Measurements from ENCODE around the gene ECEL1. TPM values are rescaled to one million over a fixed set of nuclear protein-coding genes. Genes with fewer than 3 reads are reported as not detected.
"Not testable (repeated sequence)": the region's sequence is repeated elsewhere in the genome, so short reads cannot be mapped to it uniquely, and the experiment has no call there.

Gene ECEL1
- total RNA-seq, 2 donors from 2014 or later: 0.26 to 0.47 TPM

DNA sequence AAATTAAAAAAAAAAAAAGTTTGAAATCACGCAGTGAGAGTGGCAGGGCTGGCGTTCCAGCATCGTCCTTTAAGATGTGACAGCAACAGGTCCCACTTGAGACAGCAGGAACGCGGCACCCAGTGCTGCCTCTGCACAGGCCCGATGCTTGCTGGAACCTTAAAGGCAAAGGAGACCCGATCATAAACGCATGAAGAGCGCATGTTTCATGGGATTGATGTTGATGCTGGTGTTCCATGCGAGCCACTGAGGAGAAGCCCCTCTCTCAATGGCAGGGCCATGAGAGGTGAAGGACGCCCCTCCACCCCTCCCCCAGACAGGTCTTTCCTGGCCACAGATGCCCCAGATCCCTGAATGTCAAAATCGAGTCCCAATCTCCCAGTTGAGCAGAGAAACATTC is 49.5 kb downstream of the ECEL1 start:
- intact Hi-C loops (cut with DNase I): loop anchor here in 1 of 2 donors (5.0 kb wide), 1 partner anchor 531 kb away; no protein-coding TSS in a partner anchor

DNA sequence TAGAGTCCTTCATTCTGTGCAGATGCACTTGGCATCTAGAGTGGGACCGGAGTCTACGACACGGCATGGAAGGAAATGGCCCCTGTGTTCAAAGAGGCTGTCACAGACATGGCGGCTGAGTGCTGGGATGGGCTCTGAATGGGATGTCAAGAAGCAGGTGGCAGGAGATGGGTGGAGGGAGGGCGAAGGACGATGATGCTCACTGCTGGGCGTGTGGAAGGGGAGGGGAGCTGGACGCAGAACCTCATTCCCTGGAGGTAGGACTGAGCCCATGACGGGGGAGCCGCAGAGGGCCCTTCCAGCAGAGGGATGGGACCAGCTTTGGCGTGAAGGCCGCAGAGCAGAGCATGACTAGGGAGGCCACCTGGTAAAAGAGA is 50.5 kb downstream of the ECEL1 start:
- intact Hi-C loops (cut with DNase I): loop anchor here in 1 of 2 donors (5.0 kb wide), 1 partner anchor 530 kb away; no protein-coding TSS in a partner anchor
- ATAC-seq (no peak), DNase-seq (no peak)

More for the DNA sequence above, 49.5 kb downstream of the ECEL1 start:
- no peak for DNase-seq
- ATAC-seq: no peak

DNA sequence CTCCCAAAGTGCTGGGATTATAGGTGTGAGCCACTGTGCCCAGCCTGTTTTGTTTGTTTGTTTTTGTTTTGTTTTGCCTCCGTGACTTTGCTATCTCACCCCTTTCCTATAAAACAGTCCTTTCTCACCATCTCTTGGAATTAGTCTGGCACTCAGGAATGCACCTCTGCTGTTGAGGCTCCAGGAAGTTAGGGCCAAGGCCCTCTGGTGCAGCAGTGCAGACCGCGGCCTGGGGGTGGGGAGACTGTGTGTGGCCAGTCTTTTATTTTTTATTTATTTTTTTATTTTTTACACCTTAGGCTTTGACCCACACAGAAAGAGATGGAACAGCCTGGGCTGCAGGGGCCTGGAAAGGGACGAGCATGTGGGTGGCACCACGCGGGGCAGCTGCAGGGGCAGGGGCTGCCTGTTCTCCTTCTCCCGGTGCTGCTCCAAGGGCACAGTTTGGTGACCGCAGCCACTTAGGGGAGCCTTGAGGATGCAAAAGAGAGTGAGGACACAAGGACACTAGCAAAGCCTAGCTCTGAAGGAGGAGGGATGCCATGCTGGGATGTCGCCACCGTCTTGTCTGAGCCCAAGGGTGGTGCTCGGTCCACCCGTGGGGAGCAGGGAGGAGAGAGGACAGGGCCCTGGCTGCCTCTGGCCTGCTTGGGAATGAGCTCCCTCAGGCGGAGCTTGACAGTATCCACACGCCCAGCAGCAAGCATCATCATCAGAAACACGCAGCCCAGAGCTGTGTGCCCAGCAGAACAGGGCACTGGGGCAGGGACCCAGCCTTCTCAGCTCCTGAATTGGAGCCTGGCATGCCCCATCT is 51.0 kb downstream of the ECEL1 start:
- no peak for ATAC-seq
- DNase-seq: no peak
- intact Hi-C loops (cut with DNase I): loop anchor here in 1 of 2 donors (5.0 kb wide), 1 partner anchor 529 kb away; no protein-coding TSS in a partner anchor

DNA sequence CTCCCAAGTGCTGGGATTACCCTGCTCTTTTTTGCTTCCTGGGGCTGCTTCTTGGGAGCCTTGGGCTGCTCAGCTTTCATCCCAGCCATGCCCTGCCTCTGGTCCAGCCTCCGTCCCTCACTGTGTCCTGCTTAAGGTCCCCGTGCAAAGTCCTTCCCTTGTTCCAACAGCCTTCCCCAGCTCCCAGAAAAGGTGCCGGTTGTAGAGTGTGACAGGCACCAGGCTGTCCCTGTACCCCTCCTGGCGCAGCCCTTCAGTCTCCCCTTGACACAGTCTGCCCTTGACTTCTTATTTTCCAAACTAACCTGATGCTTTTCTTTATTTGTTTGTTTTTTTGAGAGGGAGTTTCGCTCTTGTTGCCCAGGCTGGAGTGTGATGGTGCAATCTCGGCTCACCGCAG is 51.8 kb downstream of the ECEL1 start:
- no peak for DNase-seq
- intact Hi-C loops (cut with DNase I): loop anchor here in 1 of 2 donors (5.0 kb wide), 1 partner anchor 529 kb away; no protein-coding TSS in a partner anchor
- no peak for ATAC-seq

DNA sequence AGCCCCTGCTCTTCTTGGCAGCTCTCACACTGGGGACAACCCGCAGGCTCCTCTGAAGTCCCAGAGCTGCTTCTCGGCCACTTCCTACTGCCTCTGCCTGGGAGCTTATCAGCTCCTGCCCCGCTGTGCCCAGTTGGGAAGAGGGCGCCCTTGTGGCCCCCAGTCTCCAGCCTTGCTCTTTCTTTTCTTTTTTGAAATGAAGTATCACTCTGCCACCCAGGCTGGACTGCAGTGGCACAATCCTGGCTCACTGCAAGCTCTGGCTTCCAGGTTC is 52.3 kb downstream of the ECEL1 start:
- ATAC-seq: no peak
- DNase-seq: no peak
- intact Hi-C loops (cut with DNase I): loop anchor here in 1 of 2 donors (5.0 kb wide), 1 partner anchor 528 kb away; no protein-coding TSS in a partner anchor

DNA sequence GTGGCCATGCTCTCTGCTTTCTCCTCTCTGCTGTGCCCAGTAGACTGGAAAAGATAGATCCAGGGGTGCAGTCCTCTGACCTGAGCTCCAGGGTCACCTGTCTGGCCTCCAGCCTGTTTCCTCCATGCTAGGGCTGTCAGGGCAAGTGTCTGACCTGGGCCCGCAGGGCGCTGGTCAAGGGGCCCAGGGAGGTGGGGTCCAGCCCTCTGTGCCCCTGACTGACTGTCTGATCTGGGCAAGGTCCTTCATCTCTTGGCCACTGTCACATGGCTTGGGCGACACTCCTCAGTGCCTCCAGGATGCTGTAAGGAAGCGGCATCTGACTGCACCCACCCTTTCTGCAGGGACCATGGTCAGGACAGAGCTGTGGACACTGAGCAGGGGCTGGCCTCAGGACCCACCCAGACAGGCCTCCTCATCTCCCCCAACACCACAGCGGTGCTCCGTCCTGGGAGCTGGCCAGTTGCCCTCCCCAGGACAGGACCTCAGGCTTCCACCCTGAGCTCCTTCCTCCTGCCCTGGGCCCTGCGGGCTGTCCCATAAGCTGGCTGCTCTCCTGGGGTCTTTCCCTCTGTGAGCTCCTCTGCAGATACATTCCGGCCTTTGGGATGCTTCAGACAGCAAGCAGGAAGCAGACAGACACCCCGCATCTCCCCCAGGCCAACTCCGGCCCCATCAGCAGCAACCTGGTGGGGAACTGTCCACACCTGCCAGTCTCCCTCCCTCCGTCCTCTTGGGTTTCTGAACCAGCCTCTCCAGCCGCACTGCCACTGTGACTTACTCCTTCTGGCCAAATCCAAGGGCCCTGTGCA is 52.9 kb downstream of the ECEL1 start:
- ATAC-seq: no peak
- DNase-seq: no peak
- intact Hi-C loops (cut with DNase I): loop anchor here in 1 of 2 donors (5.0 kb wide), 1 partner anchor 527 kb away; no protein-coding TSS in a partner anchor

DNA sequence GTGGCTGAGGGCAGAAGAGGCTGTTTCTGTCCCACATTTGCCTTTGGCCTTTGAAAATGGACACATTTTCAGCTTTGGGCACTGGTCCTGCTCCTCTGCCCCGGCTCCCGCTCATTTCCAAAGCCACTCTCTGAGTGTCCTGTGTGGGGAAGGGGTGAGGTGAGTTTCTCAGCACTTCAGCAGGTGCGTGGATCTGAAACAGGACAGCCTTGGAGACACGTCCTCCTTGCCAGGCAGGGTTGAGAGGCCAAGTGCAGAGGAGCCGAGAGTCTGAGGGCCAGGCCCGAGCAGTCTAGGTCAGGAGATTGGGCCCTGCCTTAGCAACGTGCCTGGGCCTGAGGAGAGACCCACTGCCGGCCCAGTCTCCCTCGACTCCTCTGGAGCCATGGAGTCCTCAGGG is 53.5 kb downstream of the ECEL1 start:
- intact Hi-C loops (cut with DNase I): no loop called here
- DNase-seq (no peak), ATAC-seq (no peak)

DNA sequence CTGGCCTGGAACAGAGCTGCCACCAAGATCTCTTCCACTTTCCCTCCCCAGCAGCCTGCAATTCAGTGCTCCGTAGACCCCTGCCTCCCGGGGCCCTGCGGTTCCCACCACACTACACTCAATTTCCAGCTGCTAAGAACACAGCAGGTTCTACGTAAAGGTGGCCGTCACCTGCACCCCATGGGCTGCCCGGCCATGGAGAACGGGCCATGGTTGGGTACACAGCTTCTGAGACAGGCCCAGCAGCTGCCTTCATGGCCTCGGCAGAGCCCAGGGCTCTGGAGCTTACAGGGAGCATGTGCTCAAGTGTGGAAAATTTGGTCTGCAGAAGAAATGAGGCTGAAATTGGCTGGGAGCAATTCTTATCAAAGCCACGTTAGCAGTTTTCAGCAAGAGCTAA is 54.0 kb downstream of the ECEL1 start:
- intact Hi-C loops (cut with DNase I); DNase-seq; ATAC-seq: not testable (repeated sequence)

DNA sequence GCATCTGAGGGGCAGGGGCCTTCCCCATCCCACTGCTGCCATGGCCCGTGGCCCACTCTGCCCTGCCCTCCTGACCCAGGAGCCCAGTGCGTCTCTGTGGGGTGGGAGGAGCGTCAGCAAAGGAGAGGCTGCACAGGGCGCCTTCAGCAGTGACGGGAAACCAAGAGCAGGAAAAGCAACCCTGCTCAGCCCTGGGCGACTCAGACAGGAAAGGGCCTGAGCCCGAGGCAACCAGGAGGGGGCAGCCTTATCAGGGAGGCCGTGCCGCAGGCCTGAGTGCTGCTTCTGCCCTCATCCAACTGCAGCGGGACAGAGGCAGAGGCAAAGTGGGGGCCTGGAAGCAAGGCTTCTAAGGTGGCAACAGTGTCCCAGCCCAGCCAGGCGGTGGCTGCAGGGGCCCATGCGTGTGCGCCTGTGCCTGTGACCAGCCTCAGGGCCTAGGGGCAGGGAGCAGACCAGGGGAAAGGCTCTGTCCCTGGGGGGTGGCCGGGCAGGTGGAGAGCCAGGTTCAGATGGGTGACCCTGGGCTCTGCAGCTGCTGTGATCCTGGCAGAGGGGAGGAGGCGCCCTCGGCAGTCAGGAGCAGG is 54.9 kb downstream of the ECEL1 start:
- intact Hi-C loops (cut with DNase I): no loop called here
- ATAC-seq: no peak
- DNase-seq: no peak

DNA sequence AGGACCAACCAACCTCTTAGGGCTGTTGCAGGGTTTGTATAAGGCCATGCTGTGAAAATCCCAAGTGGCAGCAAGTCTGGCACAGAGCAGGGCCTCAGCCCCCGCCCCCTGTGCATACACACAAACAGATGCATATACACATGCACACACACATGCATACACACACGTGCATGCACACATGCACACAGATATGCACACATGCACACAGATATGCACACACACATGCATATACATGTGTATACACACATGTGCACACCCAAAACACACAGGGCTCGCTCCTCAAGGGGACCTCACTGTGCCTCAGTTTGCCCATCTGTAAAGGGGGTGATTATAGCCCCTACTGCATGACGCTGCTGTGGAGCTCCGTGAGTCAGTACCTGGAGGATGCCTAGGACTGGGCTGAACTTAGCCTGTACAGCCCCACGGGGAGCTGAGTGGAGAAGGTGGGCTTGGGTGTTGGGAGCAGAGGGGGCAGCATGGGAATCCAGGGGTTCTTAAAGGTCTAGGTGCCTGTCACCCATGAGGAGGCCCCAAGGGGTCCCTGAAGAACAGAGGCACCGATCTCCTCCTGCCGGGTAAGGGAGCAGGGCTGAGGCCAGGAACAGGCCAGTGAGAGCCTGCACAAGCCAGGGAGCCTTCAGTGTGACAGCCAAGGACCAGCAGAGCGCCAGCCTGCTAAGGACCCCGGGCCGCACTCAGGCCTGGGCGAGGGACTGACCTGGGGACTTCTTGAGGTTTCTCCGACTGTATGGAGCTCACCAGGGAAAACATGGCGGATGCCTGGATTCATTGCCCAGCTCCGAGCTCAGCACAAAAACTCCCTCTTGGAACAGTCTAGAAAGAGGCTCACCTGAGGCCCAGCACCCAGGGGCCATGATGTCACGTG is 55.7 kb downstream of the ECEL1 start:
- intact Hi-C loops (cut with DNase I): no loop called here
- DNase-seq (no peak), ATAC-seq (no peak)

Other genes starting within 250 kb of the ECEL1 start
- not detected for gene ALPP, start 109.1 kb downstream of the ECEL1 start, total RNA-seq
- not detected for gene ALPG, start 81.0 kb downstream of the ECEL1 start, total RNA-seq
- not detected for gene ALPI, start 31.7 kb downstream of the ECEL1 start, total RNA-seq
- under 1 TPM in 1 of 2 donors, not detected in 1; 0.16 TPM for gene PRSS56, start 32.6 kb upstream of the ECEL1 start, total RNA-seq
- gene CHRND, start 38.3 kb upstream of the ECEL1 start, total RNA-seq: under 1 TPM in 1 of 2 donors, not detected in 1; 0.35 TPM
- not detected for gene CHRNG, start 51.9 kb upstream of the ECEL1 start, total RNA-seq
- gene TIGD1, start 62.7 kb upstream of the ECEL1 start, total RNA-seq: 1 to 10 TPM; 2.0 to 2.8 TPM
- 10 to 100 TPM; 45.8 to 48.5 TPM for gene EIF4E2, start 62.9 kb upstream of the ECEL1 start, total RNA-seq
- 10 to 100 TPM; 16.9 to 19.3 TPM for gene EFHD1, start 145.8 kb upstream of the ECEL1 start, total RNA-seq
- 10 to 100 TPM; 53.5 to 57.4 TPM for gene GIGYF2, start 209.5 kb upstream of the ECEL1 start, total RNA-seq